22Rv1 (cell line): Measurements from ENCODE around the gene DROSHA.
"Not testable (repeated sequence)": the region's sequence is repeated elsewhere in the genome, so short reads cannot be mapped to it uniquely, and the experiment has no call there.

Experiments used
- ZFX ChIP-seq: fragments of 450-650 bp; IDR thresholded peaks from 2 replicates; pipeline ENCODE4 v1.6.1; 2017; ENCODE audit warnings: antibody characterized with exemption, borderline replicate concordance
- TF ChIP-seq, protein P1 (sequence below): fragments of 450-650 bp; IDR thresholded peaks from 2 replicates; pipeline ENCODE4 v1.5.1; 2017; ENCODE audit warnings: mild to moderate bottlenecking

DNA sequence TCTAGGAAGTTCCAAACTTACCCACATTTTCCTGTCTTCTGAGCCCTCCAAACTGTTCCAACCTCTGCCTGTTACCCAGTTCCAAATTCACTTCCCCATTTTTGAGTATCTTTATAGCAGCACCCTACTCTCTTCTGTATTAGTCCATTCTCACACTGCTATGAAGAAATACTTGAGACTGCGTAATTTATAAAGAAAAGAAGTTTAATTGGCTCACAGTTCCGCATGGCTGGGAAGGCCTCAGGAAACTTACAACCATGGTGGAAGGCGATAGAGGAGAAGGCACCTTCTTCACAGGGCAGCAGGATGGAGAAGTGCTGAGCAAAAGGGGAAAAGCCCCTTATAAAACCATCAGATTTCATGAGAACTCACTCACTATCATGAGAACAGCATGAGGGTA is 34.5 kb upstream of the DROSHA start:
- TF ChIP-seq, protein P1, sequence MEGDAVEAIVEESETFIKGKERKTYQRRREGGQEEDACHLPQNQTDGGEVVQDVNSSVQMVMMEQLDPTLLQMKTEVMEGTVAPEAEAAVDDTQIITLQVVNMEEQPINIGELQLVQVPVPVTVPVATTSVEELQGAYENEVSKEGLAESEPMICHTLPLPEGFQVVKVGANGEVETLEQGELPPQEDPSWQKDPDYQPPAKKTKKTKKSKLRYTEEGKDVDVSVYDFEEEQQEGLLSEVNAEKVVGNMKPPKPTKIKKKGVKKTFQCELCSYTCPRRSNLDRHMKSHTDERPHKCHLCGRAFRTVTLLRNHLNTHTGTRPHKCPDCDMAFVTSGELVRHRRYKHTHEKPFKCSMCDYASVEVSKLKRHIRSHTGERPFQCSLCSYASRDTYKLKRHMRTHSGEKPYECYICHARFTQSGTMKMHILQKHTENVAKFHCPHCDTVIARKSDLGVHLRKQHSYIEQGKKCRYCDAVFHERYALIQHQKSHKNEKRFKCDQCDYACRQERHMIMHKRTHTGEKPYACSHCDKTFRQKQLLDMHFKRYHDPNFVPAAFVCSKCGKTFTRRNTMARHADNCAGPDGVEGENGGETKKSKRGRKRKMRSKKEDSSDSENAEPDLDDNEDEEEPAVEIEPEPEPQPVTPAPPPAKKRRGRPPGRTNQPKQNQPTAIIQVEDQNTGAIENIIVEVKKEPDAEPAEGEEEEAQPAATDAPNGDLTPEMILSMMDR: not testable (repeated sequence)
- not testable (repeated sequence) for TF ChIP-seq ZFX
